Peyer's patch (tissue), 4 donors: ENCODE data around the gene GIGYF1. TPM values are rescaled to one million over a fixed set of nuclear protein-coding genes. Genes with fewer than 3 reads are reported as not detected.

Source experiments
- DNase-seq, 3 donors: peaks; one replicate each; pipeline ENCODE4 v3.0.0-alpha.2; 2017 to 2019
- H3K27ac ChIP-seq, 4 donors: fragments of 200-600 bp; sonication (generic); one replicate each; pipeline ENCODE4 v1.5.1; 2016 to 2019
- H3K27me3 ChIP-seq, 2 donors: fragments of 200-600 bp; sonication (generic); one replicate each; pipeline ENCODE4 v1.5.1; 2019
- H3K36me3 ChIP-seq, 3 donors: fragments of 200-600 bp; sonication (generic); one replicate each; pipeline ENCODE4 v1.5.1; 2016 to 2019
- H3K4me1 ChIP-seq, 4 donors: fragments of 200-600 bp; sonication (generic); one replicate each; pipeline ENCODE4 v1.5.1; 2016 to 2019
- H3K4me3 ChIP-seq, 4 donors: fragments of 200-600 bp; sonication (generic); 1 replicate in 3 of 4; 2 replicates in 1 of 4; pipeline ENCODE4 v1.5.1; 2016 to 2019; ENCODE audit warnings: mild to moderate bottlenecking in 1 of 4
- H3K9me3 ChIP-seq, 4 donors: fragments of 200-600 bp; sonication (generic); one replicate each; pipeline ENCODE4 v1.5.1; 2016 to 2019; ENCODE audit warnings: mild to moderate bottlenecking in 1 of 4
- POLR2A ChIP-seq, 2 donors: fragments of 450-650 bp; IDR thresholded peaks; one replicate each; pipeline ENCODE4 v1.5.1; 2017; ENCODE audit warnings: antibody characterized with exemption in 2 of 2, mild to moderate bottlenecking in 2 of 2, moderate library complexity in 2 of 2
- total RNA-seq, 4 donors: library from RNA; depleted of rRNA; stranded (reverse); fragments of >200 nt; gene quantifications; one replicate each; pipeline ENCODE4 v1.1.0, GENCODE V29; 2016
- TF ChIP-seq, protein P1 (sequence below), 6 experiments: fragments of 450-650 bp in 4 of 6; fragments of 200-600 bp in 2 of 6; sonication (generic) in 1 of 6; IDR thresholded peaks; one replicate each; pipeline ENCODE4 v1.5.1; 2017 to 2019; ENCODE audit warnings: antibody characterized with exemption in 6 of 6, mild to moderate bottlenecking in 3 of 6, moderate library complexity in 1 of 6

The GIGYF1 gene
- total RNA-seq, 4 donors from 2014 or later, result 41.3 to 126 (median 72.9) TPM

- no peak overlapping the region for H3K4me3 ChIP-seq
- no peaks in the 10 kb centered on the region for H3K36me3 ChIP-seq
- no peaks in the 10 kb centered on the region for H3K9me3 ChIP-seq
- H3K4me1 ChIP-seq, result peaks cover 0 to 4% (median 0%) of the 10 kb centered on the region in 4 donors
- no peak overlapping the region for H3K27ac ChIP-seq
- TF ChIP-seq POLR2A (IDR thresholded peaks at IDR 0.05), result no peak
- TF ChIP-seq, protein P1, sequence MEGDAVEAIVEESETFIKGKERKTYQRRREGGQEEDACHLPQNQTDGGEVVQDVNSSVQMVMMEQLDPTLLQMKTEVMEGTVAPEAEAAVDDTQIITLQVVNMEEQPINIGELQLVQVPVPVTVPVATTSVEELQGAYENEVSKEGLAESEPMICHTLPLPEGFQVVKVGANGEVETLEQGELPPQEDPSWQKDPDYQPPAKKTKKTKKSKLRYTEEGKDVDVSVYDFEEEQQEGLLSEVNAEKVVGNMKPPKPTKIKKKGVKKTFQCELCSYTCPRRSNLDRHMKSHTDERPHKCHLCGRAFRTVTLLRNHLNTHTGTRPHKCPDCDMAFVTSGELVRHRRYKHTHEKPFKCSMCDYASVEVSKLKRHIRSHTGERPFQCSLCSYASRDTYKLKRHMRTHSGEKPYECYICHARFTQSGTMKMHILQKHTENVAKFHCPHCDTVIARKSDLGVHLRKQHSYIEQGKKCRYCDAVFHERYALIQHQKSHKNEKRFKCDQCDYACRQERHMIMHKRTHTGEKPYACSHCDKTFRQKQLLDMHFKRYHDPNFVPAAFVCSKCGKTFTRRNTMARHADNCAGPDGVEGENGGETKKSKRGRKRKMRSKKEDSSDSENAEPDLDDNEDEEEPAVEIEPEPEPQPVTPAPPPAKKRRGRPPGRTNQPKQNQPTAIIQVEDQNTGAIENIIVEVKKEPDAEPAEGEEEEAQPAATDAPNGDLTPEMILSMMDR (IDR thresholded peaks at IDR 0.05), result no peak
- DNase-seq, result no peak
- peaks cover 0 to 3% of the 10 kb centered on the region in 2 donors for H3K27me3 ChIP-seq
Measured at GRCh38 chr7:100654908-100655831, 38.9 kb downstream of the GIGYF1 start.

DNA sequence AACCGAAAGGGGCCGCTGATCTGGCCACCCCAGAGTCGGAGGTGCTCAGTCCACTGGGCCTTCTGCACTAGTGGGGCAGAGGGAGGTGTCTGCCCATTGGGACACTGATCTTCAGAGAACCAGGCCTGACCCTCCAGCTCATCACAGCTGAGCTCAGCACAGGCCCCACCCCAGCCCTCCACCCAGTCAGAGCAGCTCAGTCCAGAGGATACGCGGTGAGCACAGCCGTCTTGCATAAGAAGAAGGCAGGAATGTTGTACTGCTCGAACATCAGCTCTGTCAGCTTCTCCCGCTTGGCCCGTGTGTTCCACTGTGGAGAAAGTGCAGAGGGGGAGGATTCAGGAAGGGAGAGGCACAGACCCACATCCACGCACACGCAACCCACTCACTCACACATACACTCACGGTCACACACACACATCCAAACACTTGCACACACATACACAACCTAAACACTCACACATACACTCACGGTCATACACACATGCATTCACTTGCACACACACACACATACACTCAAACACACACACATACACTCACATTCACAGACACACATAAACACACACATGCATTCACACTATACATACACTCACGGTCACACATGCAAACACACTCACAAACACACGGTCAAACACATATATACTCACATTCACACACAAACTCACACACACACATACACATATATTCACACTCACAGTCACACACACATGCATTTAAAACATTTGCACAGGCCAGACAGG lies 44.1 kb downstream of the GIGYF1 start:
- H3K27me3 ChIP-seq, result no peaks in the 10 kb centered on the region
- no peak for TF ChIP-seq POLR2A (IDR thresholded peaks at IDR 0.05)
- TF ChIP-seq, protein P1 (IDR thresholded peaks at IDR 0.05), result no peak

GRCh38 chr7:100642534-100642907 lies 51.5 kb downstream of the GIGYF1 start:
- no peak for TF ChIP-seq POLR2A (IDR thresholded peaks at IDR 0.05)
- TF ChIP-seq, protein P1 (IDR thresholded peaks at IDR 0.05), result no peak
- H3K9me3 ChIP-seq, result no peaks in the 10 kb centered on the region
- no peaks in the 10 kb centered on the region for H3K36me3 ChIP-seq
- no peak overlapping the region for H3K27ac ChIP-seq
- peak; percentile 71 to 85 (median 73) for DNase-seq
- peak overlapping the region in 1 of 4 donors; percentile 19 for H3K4me3 ChIP-seq
- H3K4me1 ChIP-seq, result no peaks in the 10 kb centered on the region
- no peaks in the 10 kb centered on the region for H3K27me3 ChIP-seq

More for the DNA sequence above, 44.1 kb downstream of the GIGYF1 start:
- no peaks in the 10 kb centered on the region for H3K9me3 ChIP-seq
- no peaks in the 10 kb centered on the region for H3K36me3 ChIP-seq
- DNase-seq, result no peak
- no peak overlapping the region for H3K4me3 ChIP-seq
- H3K27ac ChIP-seq, result no peak overlapping the region
- H3K4me1 ChIP-seq, result no peaks in the 10 kb centered on the region

- no peaks in the 10 kb centered on the region for H3K9me3 ChIP-seq
- TF ChIP-seq POLR2A (IDR thresholded peaks at IDR 0.05), result no peak
- TF ChIP-seq, protein P1 (IDR thresholded peaks at IDR 0.05), result no peak
- no peaks in the 10 kb centered on the region for H3K36me3 ChIP-seq
- no peaks in the 10 kb centered on the region for H3K27me3 ChIP-seq
- no peak overlapping the region for H3K27ac ChIP-seq
- DNase-seq, result no peak
- no peaks in the 10 kb centered on the region for H3K4me1 ChIP-seq
- peak overlapping the region in 1 of 4 donors; percentile 19 for H3K4me3 ChIP-seq
Measured at GRCh38 chr7:100641860-100642533, 52.1 kb downstream of the GIGYF1 start.

- Histone ChIP-seq H3K27me3 (no peaks in the 10 kb centered on the region), H3K27ac (no peak within 1 kb of the TSS), H3K4me3 (peak within 1 kb of the TSS in 1 of 4 donors; percentile 19), H3K4me1 (no peaks in the 10 kb centered on the region), H3K36me3 (no peaks in the 10 kb centered on the region), H3K9me3 (no peaks in the 10 kb centered on the region)
- TF ChIP-seq, protein P1 (IDR thresholded peaks at IDR 0.05), result no peak
- no peak for TF ChIP-seq POLR2A (IDR thresholded peaks at IDR 0.05)
- no peak for DNase-seq
Measured at GRCh38 chr7:100641463-100641859, 52.6 kb downstream of the GIGYF1 start, which contains the start of gene TFR2. TSS of gene TFR2 (minus strand) at chr7:100641552. CDS start at chr7:100641509, 43 bp downstream.
